ENCODE measurements around the gene CDK6. TPM values are rescaled to one million over a fixed set of nuclear protein-coding genes. Genes with fewer than 3 reads are reported as not detected.

The CDK6 gene
- total and polyA plus RNA-seq, 2 of the 8 experiments (the other 6 are each of a cell fraction or from before 2014, with no cell fraction given) = 5.9 to 18.9 TPM

DNA sequence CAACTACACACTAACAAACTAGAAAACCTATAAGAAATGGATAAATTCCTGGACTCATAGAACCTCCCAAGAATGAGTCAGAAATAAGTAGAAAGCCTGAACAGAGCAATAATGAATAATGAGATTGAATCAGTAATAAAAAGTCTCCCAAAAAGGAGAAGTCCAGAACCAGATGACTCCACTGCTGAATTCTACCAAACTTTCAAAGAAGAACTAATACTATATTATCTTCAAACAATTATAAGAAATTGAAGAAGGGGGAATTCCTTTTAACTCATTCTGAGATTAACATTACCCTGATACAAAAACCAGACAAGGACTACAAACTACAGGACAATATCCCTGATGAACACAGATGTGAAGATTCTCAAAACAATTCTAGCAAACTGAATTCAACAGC lies 47.8 kb upstream of the CDK6 start:
- no peak overlapping the region for H2BK15ac ChIP-seq (ENCODE audit: low read length)
- H3K4ac ChIP-seq (replicated peaks; ENCODE audit: insufficient read length, low read depth, low read length) = no peak overlapping the region
- no peak overlapping the region for H3K18ac ChIP-seq (ENCODE audit: extremely low read depth, low read length)
- no peak overlapping the region for H3K14ac ChIP-seq (ENCODE audit: insufficient read length)
- no peak overlapping the region for H2AK5ac ChIP-seq (ENCODE audit: low read depth, low read length)
- no peak overlapping the region for H3K9ac ChIP-seq (replicated peaks in 1 of 4; ENCODE audit: extremely low read depth in 1 of 4, low read depth in 3 of 4, low read length in 3 of 4)
- TF ChIP-seq GABPA (IDR thresholded peaks at IDR 0.05; ENCODE audit: borderline replicate concordance, insufficient read depth, low read length) (no peak), KDM4A (IDR thresholded peaks at IDR 0.05; ENCODE audit: low read depth, low read length, severe bottlenecking) (no peak), CBX8 (IDR thresholded peaks at IDR 0.05; ENCODE audit: borderline replicate concordance, low read depth, low read length) (no peak), CHD2 (IDR thresholded peaks at IDR 0.05; ENCODE audit: low read length) (no peak), HDAC6 (IDR thresholded peaks at IDR 0.05; ENCODE audit: low read depth, low read length) (no peak), FOSL1 (IDR thresholded peaks at IDR 0.05; ENCODE audit: insufficient read depth, low read depth, low read length) (no peak), SRF (IDR thresholded peaks at IDR 0.05; ENCODE audit: low read depth, low read length) (no peak), SIX5 (IDR thresholded peaks at IDR 0.05; ENCODE audit: low read depth, low read length) (no peak), TEAD4 (IDR thresholded peaks at IDR 0.05; ENCODE audit: low read depth, low read length) (no peak), RNF2 (IDR thresholded peaks at IDR 0.05; ENCODE audit: borderline replicate concordance, low read depth, low read length, missing control alignments, poor library complexity, severe bottlenecking) (no peak), SUZ12 (IDR thresholded peaks at IDR 0.05; ENCODE audit: low read length) (no peak)
- TF ChIP-seq, protein P1, sequence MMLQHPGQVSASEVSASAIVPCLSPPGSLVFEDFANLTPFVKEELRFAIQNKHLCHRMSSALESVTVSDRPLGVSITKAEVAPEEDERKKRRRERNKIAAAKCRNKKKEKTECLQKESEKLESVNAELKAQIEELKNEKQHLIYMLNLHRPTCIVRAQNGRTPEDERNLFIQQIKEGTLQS (IDR thresholded peaks at IDR 0.05; ENCODE audit: insufficient read depth, low read depth, low read length) = no peak
- H3K23ac ChIP-seq (ENCODE audit: insufficient read length) = no peak overlapping the region
- no peak overlapping the region for H2AFZ ChIP-seq (ENCODE audit: low read length)
- H4K8ac ChIP-seq (ENCODE audit: extremely low read depth, insufficient read depth, low read length) = no peak overlapping the region
- no peak overlapping the region for H2BK5ac ChIP-seq (ENCODE audit: low read depth, low read length)
- no peak overlapping the region for H2BK120ac ChIP-seq (replicated peaks; ENCODE audit: low read depth, low read length)
- H4K5ac ChIP-seq (ENCODE audit: insufficient read length, low read depth, low read length) = no peak overlapping the region
- H3K23me2 ChIP-seq (ENCODE audit: low read depth, low read length) = no peaks in the 10 kb centered on the region
- H3K36me3 ChIP-seq (ENCODE audit: control insufficient read depth in 2 of 4, insufficient read depth in 4 of 4, low read length in 3 of 4) = no peaks in the 10 kb centered on the region
- ChIA-PET CTCF (ENCODE audit: partially characterized antibody) (interaction anchor here (0.7 kb wide), 1 partner anchor 191 kb away, joined by 3 read pairs; no protein-coding TSS in a partner anchor), POLR2A (ENCODE audit: partially characterized antibody) (no interaction called here)
- DNase-seq (ENCODE audit: low read depth in 1 of 2, low spot score in 2 of 2) = no peak
- H3K27ac ChIP-seq (ENCODE audit: low read depth, low read length) = no peak overlapping the region
- no peak overlapping the region for H2BK20ac ChIP-seq (ENCODE audit: low read length)
- no peak overlapping the region for H3K4me2 ChIP-seq (ENCODE audit: insufficient read depth in 1 of 2, low read depth in 2 of 2, low read length in 2 of 2)
- no peaks in the 10 kb centered on the region for H3K79me1 ChIP-seq (ENCODE audit: low read depth, low read length)
- H3K9me3 ChIP-seq (ENCODE audit: insufficient read depth in 2 of 2, low read depth in 1 of 2, low read length in 1 of 2) = no peaks in the 10 kb centered on the region
- no peaks in the 10 kb centered on the region for H3K4me1 ChIP-seq (replicated peaks in 1 of 4; ENCODE audit: control insufficient read depth in 3 of 4, insufficient read depth in 4 of 4, low read length in 3 of 4)
- no peak overlapping the region for H3K56ac ChIP-seq (replicated peaks; ENCODE audit: insufficient read length, low read depth, low read length)
- no peak overlapping the region for H4K91ac ChIP-seq (replicated peaks; ENCODE audit: insufficient read length, low read length)
- no peak overlapping the region for H3K4me3 ChIP-seq (ENCODE audit: extremely low read depth in 1 of 4, insufficient read depth in 2 of 4, low read depth in 3 of 4, low read length in 4 of 4)
- H2BK12ac ChIP-seq (ENCODE audit: low read depth, low read length) = no peak overlapping the region
- FAIRE-seq = no peak
- no peaks in the 10 kb centered on the region for H3K79me2 ChIP-seq (ENCODE audit: control insufficient read depth in 1 of 2, insufficient read depth in 2 of 2, low read length in 2 of 2)
- no peaks in the 10 kb centered on the region for H4K20me1 ChIP-seq (replicated peaks in 1 of 2; ENCODE audit: control insufficient read depth in 1 of 2, insufficient read depth in 2 of 2, low read length in 2 of 2)
- no peaks in the 10 kb centered on the region for H3K27me3 ChIP-seq (replicated peaks in 1 of 4; ENCODE audit: control insufficient read depth in 3 of 4, extremely low read depth in 1 of 4, insufficient read depth in 3 of 4, low read length in 3 of 4)

Data from H1 (cell line).